HEK293 (cell line): Measurements from ENCODE around the gene MIS12.

Source experiments
- CTCF ChIA-PET: fragments of 350-600 bp; formaldehyde crosslinking; extraction: SDS; loops from one replicate; lab custom pipeline; 2021; ENCODE audit warnings: antibody characterized with exemption; lab: Yijun Ruan, JAX
- POLR2A ChIA-PET: fragments of 300-600 bp; formaldehyde crosslinking; extraction: SDS; loops from one replicate; lab custom pipeline; 2020; ENCODE audit warnings: antibody characterized with exemption, inconsistent platforms; lab: Yijun Ruan, JAX
- H3K27ac ChIP-seq: fragments of 200-500 bp; sonication (Bioruptor generic); 2 replicates; pipeline ENCODE4 v1.5.1; 2014; ENCODE audit warnings: low read depth, low read length, control low read depth, inconsistent platforms; ENCODE audit errors: extremely low read depth
- H3K36me3 ChIP-seq, 2 experiments: fragments of 200-500 bp in 1 of 2; sonication (Bioruptor generic) in 1 of 2; 1 replicate in 1 of 2; 2 replicates in 1 of 2; pipeline ENCODE4 v1.5.1; 2014 to 2017; ENCODE audit warnings: inconsistent platforms in 2 of 2, low read length in 2 of 2; ENCODE audit not compliant: control insufficient read depth in 2 of 2, insufficient read depth in 1 of 2
- H3K4me1 ChIP-seq: fragments of 200-500 bp; sonication (Bioruptor generic); 2 replicates; pipeline ENCODE4 v1.5.1; 2014; ENCODE audit warnings: mild to moderate bottlenecking, low read length, inconsistent platforms; ENCODE audit not compliant: control insufficient read depth, insufficient read depth
- H3K4me3 ChIP-seq: 2 replicates; pipeline ENCODE4 v1.5.1; 2011; ENCODE audit warnings: low read depth, mild to moderate bottlenecking, control low read depth, low read length, moderate library complexity
- H3K9me3 ChIP-seq: fragments of 200-500 bp; sonication (Bioruptor generic); 2 replicates; pipeline ENCODE4 v1.5.1; 2014; ENCODE audit warnings: low read depth, low read length, inconsistent platforms; ENCODE audit not compliant: control insufficient read depth, insufficient read depth
- GLI2 ChIP-seq: fragments of 450-650 bp; formaldehyde crosslinking; IDR thresholded peaks from 2 replicates; pipeline ENCODE4; 2017; ENCODE audit warnings: missing biosample characterization, missing genetic modification characterization, low read depth, borderline replicate concordance
- GLIS1 ChIP-seq: fragments of 450-650 bp; formaldehyde crosslinking; IDR thresholded peaks from 2 replicates; pipeline ENCODE4 v1.5.1; 2016; ENCODE audit warnings: missing biosample characterization, missing genetic modification characterization
- HIC1 ChIP-seq: fragments of 450-650 bp; formaldehyde crosslinking; IDR thresholded peaks from 2 replicates; pipeline ENCODE4 v1.5.1; 2016; ENCODE audit warnings: missing biosample characterization, missing genetic modification characterization
- KLF9 ChIP-seq: fragments of 450-650 bp; formaldehyde crosslinking; IDR thresholded peaks from 2 replicates; pipeline ENCODE4 v1.5.1; 2016; ENCODE audit warnings: missing biosample characterization, missing genetic modification characterization, low read depth
- MEIS1 ChIP-seq: sonication (generic); formaldehyde crosslinking; IDR thresholded peaks from 2 replicates; pipeline ENCODE4 v1.8.1; 2022; ENCODE audit warnings: missing genetic modification reagents, mild to moderate bottlenecking, borderline replicate concordance
- ZNF140 ChIP-seq: fragments of 450-650 bp; formaldehyde crosslinking; IDR thresholded peaks from 2 replicates; pipeline ENCODE4 v1.5.1; 2016; ENCODE audit warnings: missing biosample characterization, missing genetic modification characterization
- ZNF2 ChIP-seq: fragments of 450-650 bp; formaldehyde crosslinking; IDR thresholded peaks from 2 replicates; pipeline ENCODE4 v1.5.1; 2016; ENCODE audit warnings: missing biosample characterization, missing genetic modification characterization
- ZNF248 ChIP-seq: fragments of 450-650 bp; formaldehyde crosslinking; IDR thresholded peaks from 2 replicates; pipeline ENCODE4 v1.5.1; 2017; ENCODE audit warnings: missing biosample characterization, missing genetic modification characterization
- ZNF292 ChIP-seq: fragments of 450-650 bp; formaldehyde crosslinking; IDR thresholded peaks from 2 replicates; pipeline ENCODE4 v1.5.1; 2016; ENCODE audit warnings: low read depth, missing biosample characterization, missing genetic modification characterization, borderline replicate concordance
- ZNF302 ChIP-seq: fragments of 450-650 bp; formaldehyde crosslinking; IDR thresholded peaks from 2 replicates; pipeline ENCODE4 v1.5.1; 2016; ENCODE audit warnings: missing biosample characterization, missing genetic modification characterization, low read depth
- ZNF426 ChIP-seq: fragments of 450-650 bp; formaldehyde crosslinking; IDR thresholded peaks from 2 replicates; pipeline ENCODE4 v1.5.1; 2017; ENCODE audit warnings: missing biosample characterization, missing genetic modification characterization, mild to moderate bottlenecking, inconsistent platforms, moderate library complexity
- ZNF510 ChIP-seq: fragments of 450-650 bp; formaldehyde crosslinking; IDR thresholded peaks from 2 replicates; pipeline ENCODE4 v1.5.1; 2018; ENCODE audit warnings: mild to moderate bottlenecking, missing genetic modification characterization, missing biosample characterization; ENCODE audit not compliant: insufficient replicate concordance
- ZNF514 ChIP-seq: fragments of 450-650 bp; formaldehyde crosslinking; IDR thresholded peaks from 2 replicates; pipeline ENCODE4 v1.5.1; 2016; ENCODE audit warnings: missing biosample characterization, missing genetic modification characterization
- ZNF530 ChIP-seq: fragments of 450-650 bp; formaldehyde crosslinking; IDR thresholded peaks from 2 replicates; pipeline ENCODE4 v1.5.1; 2016; ENCODE audit warnings: low read depth, missing biosample characterization, missing genetic modification characterization
- ZNF677 ChIP-seq: fragments of 450-650 bp; IDR thresholded peaks from 2 replicates; pipeline ENCODE4 v1.5.0; 2018; ENCODE audit warnings: missing biosample characterization, mild to moderate bottlenecking, missing genetic modification characterization, moderate library complexity
- ZSCAN23 ChIP-seq: fragments of 450-650 bp; formaldehyde crosslinking; IDR thresholded peaks from 2 replicates; pipeline ENCODE4 v1.5.1; 2016; ENCODE audit warnings: missing biosample characterization, missing genetic modification characterization
- TF ChIP-seq, protein P1 (sequence below): fragments of 450-650 bp; formaldehyde crosslinking; IDR thresholded peaks from 2 replicates; pipeline ENCODE4 v1.5.1; 2016; ENCODE audit warnings: missing biosample characterization, missing genetic modification characterization
- TF ChIP-seq, protein P2 (sequence below): fragments of 450-650 bp; IDR thresholded peaks from 2 replicates; pipeline ENCODE4 v1.5.1; 2018; ENCODE audit warnings: missing biosample characterization, mild to moderate bottlenecking, missing genetic modification characterization
- TF ChIP-seq, protein P3 (sequence below): fragments of 450-650 bp; formaldehyde crosslinking; IDR thresholded peaks from 2 replicates; pipeline ENCODE4 v1.5.1; 2016; ENCODE audit warnings: missing biosample characterization, missing genetic modification characterization, low read depth
- TF ChIP-seq, protein P4 (sequence below): fragments of 450-650 bp; formaldehyde crosslinking; optimal IDR thresholded peaks from 2 replicates; pipeline ENCODE3; 2016; ENCODE audit warnings: missing biosample characterization, mild to moderate bottlenecking, missing genetic modification characterization

Gene MIS12

GRCh38 chr17:5533486-5534315 lies 47.3 kb downstream of the MIS12 start (continued):
- TF ChIP-seq ZNF248: no peak
- TF ChIP-seq ZNF426: no peak
- TF ChIP-seq ZNF302 (tag by site-specific recombination): no peak
- no peak for TF ChIP-seq ZSCAN23 (tag by site-specific recombination)
- TF ChIP-seq, all 188 proteins: peak for 0

DNA sequence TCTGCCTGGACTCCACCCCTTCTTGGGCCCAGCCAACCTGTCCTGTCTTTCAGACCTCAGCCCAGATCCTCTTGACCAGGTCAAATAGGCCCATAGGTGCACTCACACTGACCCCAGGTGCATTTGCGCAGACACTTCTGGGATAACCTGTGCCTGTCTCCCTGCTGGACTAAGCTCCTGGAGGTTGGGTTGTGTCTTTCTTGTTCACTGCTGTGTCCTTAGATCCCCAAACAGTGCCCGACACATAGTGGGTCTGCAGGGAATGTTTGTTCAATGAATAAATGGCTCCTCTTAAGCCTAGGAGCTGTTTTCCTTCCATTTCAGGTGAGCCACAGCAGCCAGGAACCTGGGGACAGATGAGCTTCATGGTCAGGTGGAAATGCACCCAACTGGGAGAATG lies 49.1 kb downstream of the MIS12 start:
- no peaks in the 10 kb centered on the region for H3K4me1 ChIP-seq
- TF ChIP-seq ZNF292 (no peak), ZNF530 (tag by site-specific recombination) (no peak), KLF9 (no peak), HIC1 (tag by site-specific recombination) (no peak), ZNF514 (tag by site-specific recombination) (no peak), GLIS1 (tag by site-specific recombination) (no peak), ZNF677 (tag by site-specific recombination) (no peak), MEIS1 (CRISPR knock-in tag) (no peak), ZNF140 (no peak), GLI2 (tag by site-specific recombination) (no peak), ZNF510 (no peak), ZNF2 (tag by site-specific recombination) (no peak)
- TF ChIP-seq, protein P1, sequence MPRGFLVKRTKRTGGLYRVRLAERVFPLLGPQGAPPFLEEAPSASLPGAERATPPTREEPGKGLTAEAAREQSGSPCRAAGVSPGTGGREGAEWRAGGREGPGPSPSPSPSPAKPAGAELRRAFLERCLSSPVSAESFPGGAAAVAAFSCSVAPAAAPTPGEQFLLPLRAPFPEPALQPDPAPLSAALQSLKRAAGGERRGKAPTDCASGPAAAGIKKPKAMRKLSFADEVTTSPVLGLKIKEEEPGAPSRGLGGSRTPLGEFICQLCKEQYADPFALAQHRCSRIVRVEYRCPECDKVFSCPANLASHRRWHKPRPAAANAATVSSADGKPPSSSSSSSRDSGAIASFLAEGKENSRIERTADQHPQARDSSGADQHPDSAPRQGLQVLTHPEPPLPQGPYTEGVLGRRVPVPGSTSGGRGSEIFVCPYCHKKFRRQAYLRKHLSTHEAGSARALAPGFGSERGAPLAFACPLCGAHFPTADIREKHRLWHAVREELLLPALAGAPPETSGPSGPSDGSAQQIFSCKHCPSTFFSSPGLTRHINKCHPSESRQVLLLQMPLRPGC (tag by site-specific recombination): no peak
- TF ChIP-seq, protein P2, sequence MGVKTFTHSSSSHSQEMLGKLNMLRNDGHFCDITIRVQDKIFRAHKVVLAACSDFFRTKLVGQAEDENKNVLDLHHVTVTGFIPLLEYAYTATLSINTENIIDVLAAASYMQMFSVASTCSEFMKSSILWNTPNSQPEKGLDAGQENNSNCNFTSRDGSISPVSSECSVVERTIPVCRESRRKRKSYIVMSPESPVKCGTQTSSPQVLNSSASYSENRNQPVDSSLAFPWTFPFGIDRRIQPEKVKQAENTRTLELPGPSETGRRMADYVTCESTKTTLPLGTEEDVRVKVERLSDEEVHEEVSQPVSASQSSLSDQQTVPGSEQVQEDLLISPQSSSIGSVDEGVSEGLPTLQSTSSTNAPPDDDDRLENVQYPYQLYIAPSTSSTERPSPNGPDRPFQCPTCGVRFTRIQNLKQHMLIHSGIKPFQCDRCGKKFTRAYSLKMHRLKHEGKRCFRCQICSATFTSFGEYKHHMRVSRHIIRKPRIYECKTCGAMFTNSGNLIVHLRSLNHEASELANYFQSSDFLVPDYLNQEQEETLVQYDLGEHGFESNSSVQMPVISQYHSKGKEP (tag by site-specific recombination): no peak
- TF ChIP-seq, protein P3, sequence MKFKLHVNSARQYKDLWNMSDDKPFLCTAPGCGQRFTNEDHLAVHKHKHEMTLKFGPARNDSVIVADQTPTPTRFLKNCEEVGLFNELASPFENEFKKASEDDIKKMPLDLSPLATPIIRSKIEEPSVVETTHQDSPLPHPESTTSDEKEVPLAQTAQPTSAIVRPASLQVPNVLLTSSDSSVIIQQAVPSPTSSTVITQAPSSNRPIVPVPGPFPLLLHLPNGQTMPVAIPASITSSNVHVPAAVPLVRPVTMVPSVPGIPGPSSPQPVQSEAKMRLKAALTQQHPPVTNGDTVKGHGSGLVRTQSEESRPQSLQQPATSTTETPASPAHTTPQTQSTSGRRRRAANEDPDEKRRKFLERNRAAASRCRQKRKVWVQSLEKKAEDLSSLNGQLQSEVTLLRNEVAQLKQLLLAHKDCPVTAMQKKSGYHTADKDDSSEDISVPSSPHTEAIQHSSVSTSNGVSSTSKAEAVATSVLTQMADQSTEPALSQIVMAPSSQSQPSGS (tag by site-specific recombination): no peak
- TF ChIP-seq, protein P4, sequence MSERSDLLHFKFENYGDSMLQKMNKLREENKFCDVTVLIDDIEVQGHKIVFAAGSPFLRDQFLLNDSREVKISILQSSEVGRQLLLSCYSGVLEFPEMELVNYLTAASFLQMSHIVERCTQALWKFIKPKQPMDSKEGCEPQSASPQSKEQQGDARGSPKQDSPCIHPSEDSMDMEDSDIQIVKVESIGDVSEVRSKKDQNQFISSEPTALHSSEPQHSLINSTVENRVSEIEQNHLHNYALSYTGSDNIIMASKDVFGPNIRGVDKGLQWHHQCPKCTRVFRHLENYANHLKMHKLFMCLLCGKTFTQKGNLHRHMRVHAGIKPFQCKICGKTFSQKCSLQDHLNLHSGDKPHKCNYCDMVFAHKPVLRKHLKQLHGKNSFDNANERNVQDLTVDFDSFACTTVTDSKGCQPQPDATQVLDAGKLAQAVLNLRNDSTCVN (tag by site-specific recombination): no peak
- no peaks in the 10 kb centered on the region for H3K9me3 ChIP-seq
- no peak overlapping the region for H3K27ac ChIP-seq
- no peak overlapping the region for H3K4me3 ChIP-seq
- H3K36me3 ChIP-seq: no peaks in the 10 kb centered on the region
- ChIA-PET CTCF (no interaction called here), POLR2A (interaction anchor here (1.2 kb wide), 1 partner anchor 8 kb away, joined by 3 read pairs; no protein-coding TSS in a partner anchor)
